GM18861 (cell line): ENCODE data around the gene OSBP2.

ENCODE experiments used
- ATAC-seq: cut with Tn5 transposase; IDR thresholded peaks from one replicate; pipeline ENCODE4 v1.9.1; 2021; ENCODE audit not compliant: unreplicated experiment

Gene OSBP2

GRCh38 chr22:30806391-30806861, 111.8 kb downstream of the OSBP2 start:
- ATAC-seq: no peak

- ATAC-seq: no peak
Observed at GRCh38 chr22:30809086-30809485, 114.4 kb downstream of the OSBP2 start.

GRCh38 chr22:30810105-30810504, 115.4 kb downstream of the OSBP2 start:
- ATAC-seq: no peak

- no peak for ATAC-seq
Observed at GRCh38 chr22:30813936-30814335, 119.3 kb downstream of the OSBP2 start.

- ATAC-seq: no peak
Observed at GRCh38 chr22:30816413-30816812, 121.7 kb downstream of the OSBP2 start.

GRCh38 chr22:30821381-30821780, 126.7 kb downstream of the OSBP2 start:
- no peak for ATAC-seq

GRCh38 chr22:30821863-30822215, 127.2 kb downstream of the OSBP2 start:
- no peak for ATAC-seq

GRCh38 chr22:30822216-30823014, 127.7 kb downstream of the OSBP2 start:
- no peak for ATAC-seq

GRCh38 chr22:30823015-30823370, 128.3 kb downstream of the OSBP2 start:
- ATAC-seq: no peak

- ATAC-seq: no peak
Observed at GRCh38 chr22:30824096-30824495, 129.4 kb downstream of the OSBP2 start.

GRCh38 chr22:30824711-30825110, 130.0 kb downstream of the OSBP2 start:
- ATAC-seq: no peak

- no peak for ATAC-seq
Observed at GRCh38 chr22:30825711-30826505, 131.2 kb downstream of the OSBP2 start.

GRCh38 chr22:30826670-30827355, 132.1 kb downstream of the OSBP2 start:
- ATAC-seq: no peak

GRCh38 chr22:30827646-30828045, 133.0 kb downstream of the OSBP2 start:
- no peak for ATAC-seq

GRCh38 chr22:30828187-30829155, 133.8 kb downstream of the OSBP2 start:
- ATAC-seq: no peak

GRCh38 chr22:30829901-30830550, 135.4 kb downstream of the OSBP2 start:
- ATAC-seq: no peak

- ATAC-seq: no peak
Observed at GRCh38 chr22:30830907-30831306, 136.2 kb downstream of the OSBP2 start.

GRCh38 chr22:30832407-30832987, 137.8 kb downstream of the OSBP2 start:
- ATAC-seq: no peak

GRCh38 chr22:30833322-30833721, 138.6 kb downstream of the OSBP2 start:
- no peak for ATAC-seq

- ATAC-seq: no peak
Observed at GRCh38 chr22:30837531-30837930, 142.9 kb downstream of the OSBP2 start.
